GM18517 (cell line): ENCODE data around the gene STARD5.

Experiments used
- ATAC-seq: cut with Tn5 transposase; IDR thresholded peaks from one replicate; pipeline ENCODE4 v1.9.1; 2021; ENCODE audit warnings: mild to moderate bottlenecking, moderate library complexity; ENCODE audit not compliant: unreplicated experiment

Gene STARD5

GRCh38 chr15:81314378-81314777 lies 9.6 kb downstream of the STARD5 start:
- no peak for ATAC-seq

- ATAC-seq = no peak
These were observed 10.3 kb downstream of the STARD5 start for GRCh38 chr15:81313686-81314085.

- ATAC-seq = no peak
These were observed 11.0 kb downstream of the STARD5 start for GRCh38 chr15:81312790-81313543.

- ATAC-seq = no peak
These were observed 12.0 kb downstream of the STARD5 start for GRCh38 chr15:81311752-81312464.

- no peak for ATAC-seq
These were observed 13.5 kb downstream of the STARD5 start for GRCh38 chr15:81310480-81310879.

GRCh38 chr15:81309647-81310450 lies 14.1 kb downstream of the STARD5 start:
- no peak for ATAC-seq

GRCh38 chr15:81308260-81308659 lies 15.7 kb downstream of the STARD5 start:
- no peak for ATAC-seq

- no peak for ATAC-seq
These were observed 19.7 kb downstream of the STARD5 start for GRCh38 chr15:81304226-81304625.

- ATAC-seq = no peak
These were observed 20.4 kb downstream of the STARD5 start for GRCh38 chr15:81303244-81304225.

- no peak for ATAC-seq
These were observed 21.2 kb downstream of the STARD5 start for GRCh38 chr15:81302701-81303109.

GRCh38 chr15:81301815-81302399 lies 22.0 kb downstream of the STARD5 start:
- ATAC-seq = peak; percentile 79

- peak; percentile 17 for ATAC-seq
These were observed 22.6 kb downstream of the STARD5 start for GRCh38 chr15:81301385-81301784.

GRCh38 chr15:81299630-81300273 lies 24.2 kb downstream of the STARD5 start:
- ATAC-seq = no peak

- no peak for ATAC-seq
These were observed 24.8 kb downstream of the STARD5 start for GRCh38 chr15:81299156-81299555.

GRCh38 chr15:81298611-81299010 lies 25.3 kb downstream of the STARD5 start:
- ATAC-seq = no peak

- no peak for ATAC-seq
These were observed 26.1 kb downstream of the STARD5 start for GRCh38 chr15:81297603-81298575.

GRCh38 chr15:81297147-81297572 lies 26.8 kb downstream of the STARD5 start:
- no peak for ATAC-seq

GRCh38 chr15:81296673-81297072 lies 27.3 kb downstream of the STARD5 start:
- ATAC-seq = peak; percentile 40
